A549 (cell line): ENCODE measurements around the gene TPBGL. TPM values are rescaled to one million over a fixed set of nuclear protein-coding genes. Genes with fewer than 3 reads are reported as not detected.
"Not testable (repeated sequence)": the region's sequence is repeated elsewhere in the genome, so short reads cannot be mapped to it uniquely, and the experiment has no call there.

Source experiments
- ATAC-seq, 2 experiments: fragments of 200-7000 bp in 1 of 2; fragments of >200 bp in 1 of 2; cut with Nextera tagmentation in 1 of 2; cut with Tn5 transposase in 1 of 2; 3 replicates each; pipeline versions ENCODE4 v1.8.0 to v1.9.1; 2018 to 2020; ENCODE audit warnings: mild to moderate bottlenecking in 1 of 2, moderate library complexity in 1 of 2
- CTCF ChIA-PET: fragments of 300-600 bp; sonication (Branson Sonifier 250); formaldehyde crosslinking; extraction: SDS; loops from one replicate; lab custom pipeline; 2021; ENCODE audit warnings: antibody characterized with exemption, inconsistent platforms; lab: Yijun Ruan, JAX
- POLR2A ChIA-PET: fragments of 350-600 bp; formaldehyde crosslinking; extraction: SDS; loops from one replicate; lab custom pipeline; 2021; ENCODE audit warnings: antibody characterized with exemption, inconsistent platforms; lab: Yijun Ruan, JAX
- DNase-seq, 2 experiments: peaks; one replicate each; pipeline versions ENCODE4 v3.0.0 to v3.0.0-alpha.2; 2011 to 2016; ENCODE audit warnings: low read depth in 1 of 2, low spot score in 1 of 2
- FAIRE-seq: peaks from 2 replicates; lab custom pipeline; 2011; peaks lifted over from hg19 to GRCh38; lab: Jason Lieb, UNC
- H3K27ac ChIP-seq, 2 experiments: fragments of >200 bp; sonication (Bioruptor Twin); formaldehyde crosslinking; 3 replicates each; pipeline ENCODE4 v1.5.1; 2016 to 2017
- H3K4me1 ChIP-seq: fragments of >200 bp; sonication (Bioruptor Twin); formaldehyde crosslinking; 3 replicates; pipeline ENCODE4 v1.6.1; 2016
- H3K4me2 ChIP-seq: fragments of >200 bp; sonication (Bioruptor Twin); formaldehyde crosslinking; 3 replicates; pipeline ENCODE4 v1.6.1; 2016
- H3K4me3 ChIP-seq: fragments of >200 bp; sonication (Bioruptor Twin); formaldehyde crosslinking; 3 replicates; pipeline ENCODE4 v1.5.1; 2016
- H3K9me3 ChIP-seq: fragments of >200 bp; sonication (Bioruptor Twin); formaldehyde crosslinking; 3 replicates; pipeline ENCODE4 v1.6.1; 2016
- CBX2 ChIP-seq: fragments of 200-600 bp; sonication (generic); IDR thresholded peaks from 2 replicates; pipeline ENCODE4 v1.6.1; 2016; ENCODE audit warnings: low read depth, mild to moderate bottlenecking, borderline replicate concordance
- CBX8 ChIP-seq: fragments of 200-600 bp; sonication (generic); IDR thresholded peaks from 2 replicates; pipeline ENCODE4 v1.6.1; 2016
- CHD4 ChIP-seq: fragments of 200-600 bp; sonication (generic); IDR thresholded peaks from 2 replicates; pipeline ENCODE4 v1.6.1; 2016; ENCODE audit warnings: antibody characterized with exemption, mild to moderate bottlenecking, borderline replicate concordance
- HEYL ChIP-seq: fragments of 250-450 bp; sonication (Bioruptor Pico); IDR thresholded peaks from 2 replicates; pipeline ENCODE4 v1.8.0; 2021; ENCODE audit warnings: mild to moderate bottlenecking, moderate library complexity
- HOXB13 ChIP-seq: fragments of 250-450 bp; sonication (Bioruptor Pico); IDR thresholded peaks from 2 replicates; pipeline ENCODE4 v1.5.0; 2020; ENCODE audit warnings: low read depth, mild to moderate bottlenecking, moderate library complexity
- NR3C1 ChIP-seq: fragments of >200 bp; sonication (Bioruptor Twin); formaldehyde crosslinking; IDR thresholded peaks from 3 replicates; pipeline ENCODE4 v1.6.1; 2017
- POLR2AphosphoS2 ChIP-seq: conservative IDR thresholded peaks from 2 replicates; pipeline ENCODE4 v1.6.1; 2012; ENCODE audit warnings: low read length, improper control_type of control experiment, inconsistent platforms
- REST ChIP-seq: fragments of 200-600 bp; sonication (generic); IDR thresholded peaks from 2 replicates; pipeline ENCODE4 v1.6.1; 2016; ENCODE audit warnings: antibody characterized with exemption, mild to moderate bottlenecking, moderate library complexity
- RNF2 ChIP-seq: fragments of 200-600 bp; sonication (generic); IDR thresholded peaks from 2 replicates; pipeline ENCODE4 v1.6.1; 2016; ENCODE audit warnings: low read depth, mild to moderate bottlenecking, antibody characterized with exemption, moderate library complexity, borderline replicate concordance
- SREBF2 ChIP-seq: fragments of 450-650 bp; IDR thresholded peaks from 2 replicates; pipeline ENCODE4 v1.6.1; 2014; ENCODE audit warnings: mild to moderate bottlenecking, moderate library complexity
- TP53 ChIP-seq: fragments of 250-450 bp; sonication (Bioruptor Pico); IDR thresholded peaks from 2 replicates; pipeline ENCODE4 v1.5.0; 2021; ENCODE audit warnings: mild to moderate bottlenecking, moderate library complexity
- ZFP36 ChIP-seq: fragments of 450-650 bp; IDR thresholded peaks from 2 replicates; pipeline ENCODE4 v1.6.1; 2014; ENCODE audit warnings: borderline replicate concordance; ENCODE audit not compliant: partially characterized antibody
- WGBS: methylation state at CpG from one replicate; pipeline ENCODE4 v1.1.6; 2017; ENCODE audit errors: missing lambda C conversion rate; 5-methylcytosine and 5-hydroxymethylcytosine counted together
- polyA plus RNA-seq, 4 experiments: library from polyadenylated mRNA; depleted of rRNA in 3 of 4; stranded (reverse); fragments of >200 nt; fragmentation: RNase III in 1 of 4; extraction: RNeasy Plus Mini Kit Qiagen cat#74134 plus additional on column Dnase treatment in 1 of 4; gene quantifications; 2 replicates in 3 of 4; 3 replicates in 1 of 4; pipeline ENCODE4 v1.2.3, GENCODE V29; 2011 to 2017
- TF ChIP-seq, protein P1 (sequence below): IDR thresholded peaks from 2 replicates; pipeline ENCODE4 v1.6.1; 2012

TPBGL gene
- polyA plus RNA-seq, 2 of the 4 experiments (the other 2 are of a cell fraction) = 0.03 to 0.12 TPM

- DNase-seq (no peak), FAIRE-seq (no peak), ATAC-seq (no peak)
- ChIA-PET POLR2A (no interaction called here), CTCF (interaction anchor here (0.6 to 21.7 kb wide), 16 partner anchors 9 to 343 kb away, joined by 3 to 581 read pairs (median 4); partner anchors contain the start of gene TPBGL)
- H3K9me3 ChIP-seq = no peaks in the 10 kb centered on the region
- TF ChIP-seq, protein P1, sequence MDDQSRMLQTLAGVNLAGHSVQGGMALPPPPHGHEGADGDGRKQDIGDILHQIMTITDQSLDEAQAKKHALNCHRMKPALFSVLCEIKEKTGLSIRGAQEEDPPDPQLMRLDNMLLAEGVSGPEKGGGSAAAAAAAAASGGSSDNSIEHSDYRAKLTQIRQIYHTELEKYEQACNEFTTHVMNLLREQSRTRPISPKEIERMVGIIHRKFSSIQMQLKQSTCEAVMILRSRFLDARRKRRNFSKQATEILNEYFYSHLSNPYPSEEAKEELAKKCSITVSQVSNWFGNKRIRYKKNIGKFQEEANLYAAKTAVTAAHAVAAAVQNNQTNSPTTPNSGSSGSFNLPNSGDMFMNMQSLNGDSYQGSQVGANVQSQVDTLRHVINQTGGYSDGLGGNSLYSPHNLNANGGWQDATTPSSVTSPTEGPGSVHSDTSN = no peak
- no peak for TF ChIP-seq NR3C1
- no peak for TF ChIP-seq CHD4
- no peak for TF ChIP-seq HOXB13 (CRISPR knock-in tag)
- no peak for TF ChIP-seq HEYL (CRISPR knock-in tag)
- H3K4me2 ChIP-seq = no peak overlapping the region
- H3K27ac ChIP-seq = no peak overlapping the region
- no peaks in the 10 kb centered on the region for H3K4me1 ChIP-seq
- 69% methylated on average over 6 of the region's 12 CpGs for WGBS
- no peak overlapping the region for H3K4me3 ChIP-seq
These were observed 32.3 kb downstream of the TPBGL start for GRCh38 chr11:75272821-75273301.

DNA sequence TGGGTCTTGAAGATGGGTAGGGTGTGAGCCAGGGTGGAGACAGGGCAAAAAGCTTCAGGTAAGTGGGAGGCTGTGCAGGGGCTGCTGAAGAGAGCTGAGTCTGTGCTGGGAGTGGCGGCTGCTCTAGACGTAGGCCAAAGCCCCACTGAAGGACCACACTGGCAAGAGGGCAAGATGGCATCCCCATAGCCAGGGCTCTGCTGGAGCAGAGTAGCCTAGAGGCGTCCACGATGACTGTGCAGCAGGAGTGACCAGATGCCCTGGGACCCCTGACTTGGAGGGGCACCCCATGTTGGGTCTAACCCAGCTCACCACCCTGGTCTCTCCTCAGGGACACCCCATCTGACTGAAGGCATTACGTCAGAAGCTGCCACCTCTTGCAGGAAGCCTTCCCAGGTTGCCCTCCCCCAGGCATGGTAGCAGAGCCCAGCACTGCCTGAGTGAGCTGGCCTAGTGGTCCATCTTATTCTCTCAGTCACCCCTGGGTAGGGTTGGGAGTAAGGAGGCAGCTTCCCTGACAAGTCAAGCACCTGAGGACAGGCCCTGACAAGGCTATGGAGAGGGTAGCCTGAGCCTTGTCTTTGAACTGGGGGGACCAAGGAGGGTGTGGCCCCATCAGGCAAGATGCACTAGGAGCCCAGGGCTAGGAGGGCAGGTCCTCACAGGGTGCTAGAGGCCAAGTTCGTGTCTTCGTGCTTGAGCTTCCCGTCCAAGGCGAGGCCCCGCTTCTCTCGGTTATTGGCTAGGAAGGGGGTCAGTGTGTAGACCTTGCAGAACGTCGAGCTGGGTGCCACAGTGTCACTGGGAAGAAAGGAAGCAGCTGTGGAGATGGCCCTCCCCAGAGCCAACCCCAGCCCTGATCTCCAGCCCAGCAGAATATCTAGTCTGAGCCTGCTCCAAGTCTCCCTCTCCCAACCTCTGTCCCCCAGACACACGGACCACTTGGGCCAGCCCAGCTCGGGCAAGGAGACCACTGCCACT, 33.1 kb downstream of the TPBGL start:
- Histone ChIP-seq H3K4me2 (no peak overlapping the region), H3K27ac (no peak overlapping the region), H3K9me3 (no peaks in the 10 kb centered on the region), H3K4me3 (no peak overlapping the region), H3K4me1 (no peaks in the 10 kb centered on the region)
- FAIRE-seq (no peak), ATAC-seq (no peak), DNase-seq (no peak)
- CTCF ChIA-PET = interaction anchor here (0.9 to 21.7 kb wide), 9 partner anchors 8 to 258 kb away, joined by 3 to 581 read pairs (median 3); partner anchors contain the start of gene TPBGL
- TF ChIP-seq POLR2AphosphoS2 (no peak), REST (no peak), CBX2 (no peak), ZFP36 (peak; percentile 60), RNF2 (no peak), SREBF2 (no peak), TP53 (no peak), CBX8 (no peak)
- POLR2A ChIA-PET = no interaction called here
- whole genome bisulfite sequencing = 80% methylated on average over 14 of the region's 15 CpGs

DNA sequence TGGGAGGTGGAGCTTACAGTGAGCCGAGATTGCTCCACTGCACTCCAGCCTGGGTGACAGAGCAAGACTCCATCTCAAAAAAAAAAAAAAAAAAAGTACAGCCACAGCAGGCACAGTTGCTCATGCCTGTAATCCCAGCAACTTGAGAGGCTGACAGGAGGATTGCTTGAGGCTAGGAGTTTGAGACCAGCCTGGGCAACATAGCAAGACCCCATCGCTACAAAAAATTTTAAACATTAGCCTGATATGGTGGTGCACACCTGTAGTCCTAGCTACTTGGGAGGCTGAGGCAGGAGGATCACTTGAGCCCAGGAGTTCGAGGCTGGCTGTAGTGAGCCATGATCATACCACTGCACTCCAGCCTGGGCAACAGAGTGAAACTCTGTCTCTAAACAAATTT, 34.1 kb downstream of the TPBGL start:
- POLR2A ChIA-PET, H3K4me3 ChIP-seq, FAIRE-seq, H3K27ac ChIP-seq, ATAC-seq, H3K9me3 ChIP-seq, H3K4me1 ChIP-seq, H3K4me2 ChIP-seq, DNase-seq: not testable (repeated sequence)
- CTCF ChIA-PET = interaction anchor here (0.5 to 21.7 kb wide), 3 partner anchors 33 to 569 kb away, joined by 3 to 581 read pairs (median 7); partner anchors contain the start of gene TPBGL
- 73% methylated on average over 3 of the region's 3 CpGs for WGBS
